Mucosa of gallbladder (tissue), 1 donor: ENCODE results near the gene EHMT1. TPM values are rescaled to one million over a fixed set of nuclear protein-coding genes. Genes with fewer than 3 reads are reported as not detected.

Source experiments
- DNase-seq: peaks from one replicate; pipeline ENCODE4 v3.0.0-alpha.2; 2020; ENCODE audit warnings: low spot score
- total RNA-seq: library from RNA; stranded (reverse); gene quantifications from one replicate; pipeline ENCODE4 v1.2.1, GENCODE V29; 2021
- donor health status: DM: no; HTN: no; CAD: no.

Gene EHMT1
- total RNA-seq, 1 donor from 2014 or later: 100 TPM

GRCh38 chr9:137672907-137673791 lies 54.3 kb downstream of the EHMT1 start:
- DNase-seq: peak; percentile 60

GRCh38 chr9:137673886-137674285 lies 55.1 kb downstream of the EHMT1 start:
- no peak for DNase-seq

- DNase-seq: no peak
Observed at GRCh38 chr9:137674307-137674975, 55.6 kb downstream of the EHMT1 start.

- DNase-seq: no peak
Observed at GRCh38 chr9:137674976-137675320, 56.1 kb downstream of the EHMT1 start.

GRCh38 chr9:137676998-137677397 lies 58.2 kb downstream of the EHMT1 start:
- no peak for DNase-seq

GRCh38 chr9:137678202-137678601 lies 59.4 kb downstream of the EHMT1 start:
- no peak for DNase-seq

- no peak for DNase-seq
Observed at GRCh38 chr9:137679249-137679648, 60.4 kb downstream of the EHMT1 start.

- no peak for DNase-seq
Observed at GRCh38 chr9:137679695-137680305, 61.0 kb downstream of the EHMT1 start.

- DNase-seq: no peak
Observed at GRCh38 chr9:137680444-137681358, 61.9 kb downstream of the EHMT1 start.

GRCh38 chr9:137682428-137683105 lies 63.8 kb downstream of the EHMT1 start:
- no peak for DNase-seq

- DNase-seq: no peak
Observed at GRCh38 chr9:137683262-137683864, 64.6 kb downstream of the EHMT1 start.

- DNase-seq: no peak
Observed at GRCh38 chr9:137685035-137685740, 66.4 kb downstream of the EHMT1 start.

- no peak for DNase-seq
Observed at GRCh38 chr9:137685741-137686420, 67.1 kb downstream of the EHMT1 start.

- DNase-seq: no peak
Observed at GRCh38 chr9:137688261-137688660, 69.5 kb downstream of the EHMT1 start.

- DNase-seq: no peak
Observed at GRCh38 chr9:137688725-137689124, 69.9 kb downstream of the EHMT1 start.

GRCh38 chr9:137689745-137690529 lies 71.1 kb downstream of the EHMT1 start:
- no peak for DNase-seq

- no peak for DNase-seq
Observed at GRCh38 chr9:137690930-137691645, 72.3 kb downstream of the EHMT1 start.
